Measurements from ENCODE around the gene NAV2. TPM values are rescaled to one million over a fixed set of nuclear protein-coding genes. Genes with fewer than 3 reads are reported as not detected.

NAV2 gene
- total and polyA plus RNA-seq, 11 donors = 7.6 to 46.5 (median 20.2) TPM

DNA sequence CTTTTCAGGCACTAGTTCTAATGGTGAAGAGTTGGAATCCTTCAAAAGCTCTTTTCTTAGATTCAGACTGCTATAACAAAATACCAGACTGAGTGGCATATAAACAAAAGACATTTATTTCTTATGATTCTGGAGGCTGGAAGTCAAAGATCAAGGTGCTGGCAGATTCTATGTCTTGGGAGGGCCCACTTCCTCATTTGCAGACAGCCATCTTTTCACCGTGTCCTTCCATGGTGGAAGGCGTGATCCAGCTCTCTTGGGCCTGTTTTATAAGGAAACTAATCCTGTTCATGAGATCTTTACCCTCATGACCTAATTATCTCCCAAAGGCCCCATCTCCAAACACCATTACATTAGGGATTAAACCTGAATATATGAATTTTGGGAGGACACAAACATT lies 124.0 kb downstream of the NAV2 start:
- 95 to 97% (median 96%) methylated on average over 2 of the region's 2 CpGs for WGBS, 4 donors
- no peaks in the 10 kb centered on the region for H3K27me3 ChIP-seq
- H3K4me1 ChIP-seq = peaks cover 0 to 10% (median 0%) of the 10 kb centered on the region in 12 donors
- TF ChIP-seq, protein P1, sequence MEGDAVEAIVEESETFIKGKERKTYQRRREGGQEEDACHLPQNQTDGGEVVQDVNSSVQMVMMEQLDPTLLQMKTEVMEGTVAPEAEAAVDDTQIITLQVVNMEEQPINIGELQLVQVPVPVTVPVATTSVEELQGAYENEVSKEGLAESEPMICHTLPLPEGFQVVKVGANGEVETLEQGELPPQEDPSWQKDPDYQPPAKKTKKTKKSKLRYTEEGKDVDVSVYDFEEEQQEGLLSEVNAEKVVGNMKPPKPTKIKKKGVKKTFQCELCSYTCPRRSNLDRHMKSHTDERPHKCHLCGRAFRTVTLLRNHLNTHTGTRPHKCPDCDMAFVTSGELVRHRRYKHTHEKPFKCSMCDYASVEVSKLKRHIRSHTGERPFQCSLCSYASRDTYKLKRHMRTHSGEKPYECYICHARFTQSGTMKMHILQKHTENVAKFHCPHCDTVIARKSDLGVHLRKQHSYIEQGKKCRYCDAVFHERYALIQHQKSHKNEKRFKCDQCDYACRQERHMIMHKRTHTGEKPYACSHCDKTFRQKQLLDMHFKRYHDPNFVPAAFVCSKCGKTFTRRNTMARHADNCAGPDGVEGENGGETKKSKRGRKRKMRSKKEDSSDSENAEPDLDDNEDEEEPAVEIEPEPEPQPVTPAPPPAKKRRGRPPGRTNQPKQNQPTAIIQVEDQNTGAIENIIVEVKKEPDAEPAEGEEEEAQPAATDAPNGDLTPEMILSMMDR (IDR thresholded peaks at IDR 0.05) = no peak
- TF ChIP-seq POLR2A (IDR thresholded peaks at IDR 0.05) = no peak
- intact Hi-C loops (cut with DNase I) = no loop called here
- H3K27ac ChIP-seq = no peak overlapping the region
- peaks cover 0 to 8% (median 0%) of the 10 kb centered on the region in 12 donors for H3K9me3 ChIP-seq
- DNase-seq = no peak
- H3K36me3 ChIP-seq = peaks cover 0 to 27% (median 16%) of the 10 kb centered on the region in 9 donors
- no peak for ATAC-seq
- no peak overlapping the region for H3K4me3 ChIP-seq

DNA sequence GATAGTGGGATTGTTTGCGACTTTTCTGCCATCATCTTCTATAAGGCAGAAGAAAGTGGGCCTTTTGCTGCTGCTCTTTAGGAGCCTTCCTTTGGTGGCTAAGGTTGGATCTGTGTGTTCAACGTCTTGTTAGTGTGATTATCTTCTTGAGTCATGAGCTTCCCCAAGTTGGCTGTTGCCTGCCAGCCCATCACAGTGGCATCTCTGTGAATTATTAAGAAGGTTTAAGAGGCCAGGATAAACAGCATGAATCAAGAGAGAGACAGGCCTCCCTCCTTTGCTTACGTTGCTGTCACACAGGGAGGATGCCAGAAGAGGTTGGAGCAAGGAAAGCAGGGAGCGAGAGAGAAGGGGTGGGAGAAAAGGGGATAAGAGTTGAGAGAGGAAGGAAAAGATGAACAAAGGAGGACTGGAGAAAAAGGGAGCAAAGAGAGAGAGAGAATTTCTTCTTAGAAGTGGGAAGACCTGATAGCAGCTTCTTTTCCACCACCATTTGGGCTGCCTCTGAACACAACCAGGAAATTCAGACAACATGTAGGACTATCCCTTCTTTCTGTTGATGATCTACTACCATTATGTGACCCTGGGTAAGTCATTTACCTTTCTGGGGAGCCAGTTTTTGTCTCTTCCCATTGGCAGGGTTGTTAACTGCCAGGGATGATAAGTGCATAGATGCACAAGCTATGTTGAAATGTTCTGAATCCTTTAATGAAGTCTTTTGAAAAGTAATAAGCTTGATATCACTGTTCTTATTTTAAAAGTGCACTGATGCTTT lies 126.5 kb downstream of the NAV2 start:
- H3K9me3 ChIP-seq = no peaks in the 10 kb centered on the region

DNA sequence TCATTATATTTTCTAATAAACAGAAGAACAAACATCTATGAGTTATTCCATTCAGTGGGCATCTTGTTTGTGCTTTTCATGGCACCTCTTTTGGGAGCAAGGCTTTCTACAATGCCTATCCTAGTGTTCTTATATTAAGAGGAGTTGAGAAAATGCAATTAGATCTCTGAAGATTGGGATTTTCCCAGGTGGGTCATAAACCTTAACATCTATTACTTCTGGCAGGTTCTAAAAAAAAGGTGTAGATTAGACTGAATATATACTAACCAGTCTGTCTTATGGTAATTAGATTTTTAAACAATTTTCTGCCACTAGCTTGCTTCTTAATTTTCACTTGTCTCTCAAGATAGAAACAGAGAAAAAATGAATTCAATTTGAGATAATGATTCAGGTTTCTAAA lies 128.3 kb downstream of the NAV2 start:
- intact Hi-C loops (cut with DNase I) = no loop called here
- Histone ChIP-seq H3K4me3 (no peak overlapping the region), H3K9me3 (no peaks in the 10 kb centered on the region), H3K27me3 (no peaks in the 10 kb centered on the region), H3K4me1 (peaks cover 0 to 31% (median 5%) of the 10 kb centered on the region in 12 donors), H3K27ac (no peak overlapping the region), H3K36me3 (peaks cover 0 to 7% (median 0%) of the 10 kb centered on the region in 9 donors)
- no peak for TF ChIP-seq POLR2A (IDR thresholded peaks at IDR 0.05)
- TF ChIP-seq, protein P1 (IDR thresholded peaks at IDR 0.05) = no peak
- ATAC-seq = no peak
- no peak for DNase-seq

More for the DNA sequence above, 126.5 kb downstream of the NAV2 start:
- Histone ChIP-seq H3K4me3 (no peak overlapping the region), H3K36me3 (peaks cover 0 to 12% (median 5%) of the 10 kb centered on the region in 9 donors), H3K27ac (no peak overlapping the region), H3K27me3 (no peaks in the 10 kb centered on the region), H3K4me1 (peaks cover 0 to 23% (median 5%) of the 10 kb centered on the region in 12 donors)
- WGBS, 4 donors = 83 to 92% (median 88%) methylated on average over 4 of the region's 4 CpGs
- TF ChIP-seq, protein P1 (IDR thresholded peaks at IDR 0.05) = no peak
- TF ChIP-seq POLR2A (IDR thresholded peaks at IDR 0.05) = no peak
- intact Hi-C loops (cut with DNase I) = no loop called here
- no peak for DNase-seq
- ATAC-seq = no peak

DNA sequence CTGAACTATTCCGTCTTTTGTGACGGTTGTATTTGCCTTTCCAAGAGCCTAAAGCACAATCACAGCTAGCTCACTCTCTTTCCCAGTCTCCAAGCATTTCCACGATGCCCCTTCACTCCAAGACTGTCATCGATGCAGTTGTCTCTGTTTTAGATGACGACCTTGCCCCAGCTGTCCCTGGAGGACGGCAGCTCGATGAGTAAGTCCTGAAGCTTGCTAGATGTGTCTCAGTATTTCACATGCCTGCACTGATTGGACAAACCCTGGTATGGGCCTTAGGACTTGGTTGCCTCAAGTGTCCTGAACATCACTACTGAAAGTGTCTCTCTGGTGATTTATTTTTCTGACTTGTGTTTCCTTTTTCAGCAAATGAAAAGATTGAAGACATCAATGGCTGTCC lies 129.9 kb downstream of the NAV2 start:
- ATAC-seq = no peak
- 64 to 73% (median 72%) methylated on average over 7 of the region's 7 CpGs for WGBS, 4 donors
- DNase-seq = no peak
- Histone ChIP-seq H3K4me1 (peaks cover 0 to 46% (median 9%) of the 10 kb centered on the region in 12 donors), H3K27me3 (no peaks in the 10 kb centered on the region), H3K9me3 (no peaks in the 10 kb centered on the region), H3K4me3 (no peak overlapping the region), H3K27ac (no peak overlapping the region), H3K36me3 (peaks cover 0 to 4% (median 0%) of the 10 kb centered on the region in 9 donors)
- intact Hi-C loops (cut with DNase I) = no loop called here
- TF ChIP-seq, protein P1 (IDR thresholded peaks at IDR 0.05) = no peak
- TF ChIP-seq POLR2A (IDR thresholded peaks at IDR 0.05) = no peak
